ENCODE data around the gene VAV2. TPM values are rescaled to one million over a fixed set of nuclear protein-coding genes. Genes with fewer than 3 reads are reported as not detected.

VAV2 gene
- polyA plus RNA-seq, 1 experiment: 9.0 TPM

DNA sequence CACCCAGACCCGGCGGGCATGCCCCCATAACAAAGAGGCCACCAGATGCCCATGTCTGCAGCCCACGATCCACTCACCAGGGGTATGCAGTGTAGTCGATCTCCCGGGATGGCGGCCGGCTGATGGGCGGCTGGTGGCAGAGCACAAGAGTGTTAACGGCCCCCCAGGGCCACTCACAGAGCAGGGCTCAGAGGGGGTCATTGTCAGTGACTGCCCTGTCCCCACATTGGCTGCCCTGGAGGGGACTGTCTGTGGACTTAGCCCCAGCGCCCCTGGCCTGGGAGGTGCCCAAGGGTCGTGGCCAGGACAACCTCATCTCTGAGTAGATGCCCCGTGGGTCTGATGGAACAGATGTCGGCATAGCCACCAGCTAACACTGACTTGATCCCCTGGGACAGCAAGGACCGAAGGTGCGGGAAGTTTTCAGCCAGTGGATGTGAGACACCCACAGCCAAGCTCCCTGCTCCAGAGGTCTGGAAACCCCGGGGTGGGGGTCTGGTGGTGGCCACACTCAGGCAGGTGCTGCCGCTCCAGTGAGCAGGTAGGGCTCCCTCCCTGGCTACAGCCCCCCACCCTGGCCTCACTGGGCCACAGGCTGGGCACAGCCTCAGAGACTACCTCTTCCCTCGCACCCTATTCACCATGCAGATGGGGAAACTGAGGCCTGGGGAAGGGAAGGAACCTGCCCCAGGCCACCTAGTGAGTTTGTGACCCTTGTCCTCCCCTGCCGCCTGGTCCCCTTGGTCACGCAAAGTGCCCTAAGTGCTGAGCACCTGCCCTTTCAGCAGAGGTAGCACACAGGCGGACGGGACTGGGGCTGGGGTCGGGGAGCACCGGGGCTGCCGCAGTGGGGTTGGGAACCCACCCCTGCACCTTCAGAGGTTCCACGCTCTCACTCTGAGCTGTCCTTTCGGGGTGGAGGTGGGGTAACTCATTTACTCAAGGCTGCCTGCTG, 215.9 kb downstream of the VAV2 start:
- POLR2A ChIA-PET: no interaction called here
- Histone ChIP-seq H3K27me3 (ENCODE audit: control insufficient read depth, insufficient read depth, low read length) (no peaks in the 10 kb centered on the region), H3K4me3 (ENCODE audit: low read depth, low read length) (no peak overlapping the region), H3K9me3 (ENCODE audit: control insufficient read depth, insufficient read depth, low read length) (peaks cover 22% of the 10 kb centered on the region), H3K27ac (ENCODE audit: low read depth, low read length) (no peak overlapping the region)
- CTCF ChIA-PET: no interaction called here
- TF ChIP-seq, protein P1, sequence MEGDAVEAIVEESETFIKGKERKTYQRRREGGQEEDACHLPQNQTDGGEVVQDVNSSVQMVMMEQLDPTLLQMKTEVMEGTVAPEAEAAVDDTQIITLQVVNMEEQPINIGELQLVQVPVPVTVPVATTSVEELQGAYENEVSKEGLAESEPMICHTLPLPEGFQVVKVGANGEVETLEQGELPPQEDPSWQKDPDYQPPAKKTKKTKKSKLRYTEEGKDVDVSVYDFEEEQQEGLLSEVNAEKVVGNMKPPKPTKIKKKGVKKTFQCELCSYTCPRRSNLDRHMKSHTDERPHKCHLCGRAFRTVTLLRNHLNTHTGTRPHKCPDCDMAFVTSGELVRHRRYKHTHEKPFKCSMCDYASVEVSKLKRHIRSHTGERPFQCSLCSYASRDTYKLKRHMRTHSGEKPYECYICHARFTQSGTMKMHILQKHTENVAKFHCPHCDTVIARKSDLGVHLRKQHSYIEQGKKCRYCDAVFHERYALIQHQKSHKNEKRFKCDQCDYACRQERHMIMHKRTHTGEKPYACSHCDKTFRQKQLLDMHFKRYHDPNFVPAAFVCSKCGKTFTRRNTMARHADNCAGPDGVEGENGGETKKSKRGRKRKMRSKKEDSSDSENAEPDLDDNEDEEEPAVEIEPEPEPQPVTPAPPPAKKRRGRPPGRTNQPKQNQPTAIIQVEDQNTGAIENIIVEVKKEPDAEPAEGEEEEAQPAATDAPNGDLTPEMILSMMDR (IDR thresholded peaks at IDR 0.05; ENCODE audit: low read depth, low read length): no peak
- no peak for DNase-seq (ENCODE audit: low read depth, low spot score)

DNA sequence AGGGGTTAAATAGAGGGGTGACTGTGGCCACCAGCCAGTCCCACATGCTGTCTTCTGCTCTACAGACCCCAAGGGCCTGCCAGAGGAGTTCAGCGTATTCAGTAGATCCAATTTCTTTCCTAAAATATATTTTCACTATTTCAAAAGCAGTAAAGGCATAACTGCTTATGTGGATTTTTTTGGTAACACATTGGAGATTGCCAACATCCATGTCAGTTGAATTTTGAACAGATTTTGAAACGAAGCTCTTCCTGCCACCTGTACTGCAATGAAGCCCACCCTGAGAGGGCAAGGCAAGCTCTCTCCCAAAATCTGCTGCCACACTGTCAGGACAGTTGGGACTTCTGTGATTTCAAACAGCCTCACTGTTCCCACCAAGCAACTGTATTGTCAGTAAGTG, 216.8 kb downstream of the VAV2 start:
- POLR2A ChIA-PET: no interaction called here
- Histone ChIP-seq H3K27ac (ENCODE audit: low read depth, low read length) (no peak overlapping the region), H3K27me3 (ENCODE audit: control insufficient read depth, insufficient read depth, low read length) (no peaks in the 10 kb centered on the region), H3K4me3 (ENCODE audit: low read depth, low read length) (no peak overlapping the region), H3K9me3 (ENCODE audit: control insufficient read depth, insufficient read depth, low read length) (peaks cover 22% of the 10 kb centered on the region)
- DNase-seq (ENCODE audit: low read depth, low spot score): no peak
- TF ChIP-seq, protein P1 (IDR thresholded peaks at IDR 0.05; ENCODE audit: low read depth, low read length): no peak
- CTCF ChIA-PET: no interaction called here

DNA sequence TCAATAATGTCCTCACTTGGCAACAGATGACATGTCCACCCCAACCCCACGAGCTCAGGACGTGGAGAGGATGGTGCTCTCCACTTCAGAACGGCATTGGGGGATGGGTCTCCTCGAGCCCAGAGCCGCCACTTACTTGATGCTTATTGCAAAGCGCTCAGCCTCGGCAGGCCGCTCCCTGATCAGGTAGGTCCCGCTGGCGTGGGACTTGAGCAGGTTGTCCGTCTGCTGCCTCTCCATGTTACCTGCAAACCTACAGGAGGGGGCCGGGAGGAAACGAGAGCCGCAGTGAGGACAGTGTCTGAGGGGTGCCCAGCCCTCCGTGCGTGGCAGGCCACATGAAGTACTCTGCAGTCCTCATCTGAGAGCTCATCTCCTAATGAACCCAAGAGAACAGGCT, 217.3 kb downstream of the VAV2 start:
- Histone ChIP-seq H3K9me3 (ENCODE audit: control insufficient read depth, insufficient read depth, low read length) (peaks cover 22% of the 10 kb centered on the region), H3K4me3 (ENCODE audit: low read depth, low read length) (no peak overlapping the region), H3K27ac (ENCODE audit: low read depth, low read length) (no peak overlapping the region), H3K27me3 (ENCODE audit: control insufficient read depth, insufficient read depth, low read length) (no peaks in the 10 kb centered on the region)
- no peak for DNase-seq (ENCODE audit: low read depth, low spot score)
- TF ChIP-seq, protein P1 (IDR thresholded peaks at IDR 0.05; ENCODE audit: low read depth, low read length): no peak
- POLR2A ChIA-PET: no interaction called here
- CTCF ChIA-PET: no interaction called here

DNA sequence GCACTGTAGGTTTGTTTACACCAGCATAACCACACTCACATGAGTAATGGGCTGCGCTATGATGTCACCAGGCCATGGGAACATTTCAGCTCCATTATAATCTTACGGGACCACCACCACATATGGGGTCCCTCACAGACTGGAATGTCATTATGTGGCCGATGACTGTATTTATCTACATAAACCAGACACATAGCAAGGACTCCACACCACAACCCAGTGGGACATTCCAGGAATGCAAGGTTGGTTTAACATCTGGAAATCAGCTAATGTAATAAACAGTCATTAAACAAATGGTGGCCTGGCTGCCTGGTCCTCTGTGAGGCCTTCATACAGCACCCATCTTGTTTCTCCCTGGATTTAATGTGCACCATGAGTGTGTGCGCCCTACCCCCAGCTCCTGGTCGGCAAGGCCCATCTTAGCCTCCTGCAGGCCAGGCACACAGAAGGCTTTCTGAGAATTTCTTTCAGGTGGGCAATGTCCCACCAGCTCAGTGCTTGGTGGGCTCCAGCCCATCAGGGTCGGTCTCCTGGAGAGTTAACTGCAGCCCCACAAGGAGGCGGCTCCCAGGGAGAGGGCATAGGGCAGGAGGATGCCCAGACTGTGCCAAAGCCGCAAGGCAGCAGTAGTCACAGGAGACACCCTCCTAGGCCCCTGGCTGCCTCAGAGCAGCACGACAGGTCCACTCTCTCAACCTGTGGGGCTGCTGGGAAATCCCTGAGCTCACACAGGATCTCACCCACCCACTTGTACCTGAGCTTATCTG, 218.1 kb downstream of the VAV2 start:
- CTCF ChIA-PET: interaction anchor here (0.9 to 1.3 kb wide), 3 partner anchors 9 to 220 kb away, joined by 3 to 7 read pairs (median 3); no protein-coding TSS in a partner anchor
- TF ChIP-seq, protein P1 (IDR thresholded peaks at IDR 0.05; ENCODE audit: low read depth, low read length): no peak
- Histone ChIP-seq H3K27me3 (ENCODE audit: control insufficient read depth, insufficient read depth, low read length) (no peaks in the 10 kb centered on the region), H3K4me3 (ENCODE audit: low read depth, low read length) (no peak overlapping the region), H3K9me3 (ENCODE audit: control insufficient read depth, insufficient read depth, low read length) (peaks cover 22% of the 10 kb centered on the region), H3K27ac (ENCODE audit: low read depth, low read length) (no peak overlapping the region)
- no peak for DNase-seq (ENCODE audit: low read depth, low spot score)
- POLR2A ChIA-PET: no interaction called here

DNA sequence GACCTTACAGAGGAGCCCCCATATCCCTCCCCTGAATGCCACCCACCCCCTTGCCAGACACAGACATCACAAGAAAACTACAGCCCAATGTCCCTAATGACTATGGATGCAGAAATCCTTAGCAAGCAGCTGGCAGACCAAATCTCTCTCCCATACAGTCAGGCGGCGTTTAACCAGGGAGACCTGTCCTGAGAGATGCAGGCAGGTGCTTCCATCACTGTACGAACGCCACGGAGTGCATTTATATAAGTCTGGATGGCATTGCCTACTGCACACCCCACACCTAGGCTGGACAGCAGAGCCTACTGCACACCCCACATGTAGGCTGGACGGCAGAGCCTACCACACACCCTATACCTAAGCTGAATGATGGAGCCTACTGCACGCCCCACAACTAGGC, 219.5 kb downstream of the VAV2 start:
- DNase-seq (ENCODE audit: low read depth, low spot score): no peak
- no peak overlapping the region for H3K4me3 ChIP-seq (ENCODE audit: low read depth, low read length)
- ChIA-PET POLR2A (no interaction called here), CTCF (interaction anchor here (1.1 kb wide), 1 partner anchor 10 kb away, joined by 4 read pairs; no protein-coding TSS in a partner anchor)
- no peaks in the 10 kb centered on the region for H3K27me3 ChIP-seq (ENCODE audit: control insufficient read depth, insufficient read depth, low read length)
- H3K27ac ChIP-seq (ENCODE audit: low read depth, low read length): no peak overlapping the region
- TF ChIP-seq, protein P1 (IDR thresholded peaks at IDR 0.05; ENCODE audit: low read depth, low read length): no peak
- peaks cover 32% of the 10 kb centered on the region for H3K9me3 ChIP-seq (ENCODE audit: control insufficient read depth, insufficient read depth, low read length)
